Measurements from ENCODE around the gene TCP11. TPM values are rescaled to one million over a fixed set of nuclear protein-coding genes. Genes with fewer than 3 reads are reported as not detected.
"Not testable (repeated sequence)": the region's sequence is repeated elsewhere in the genome, so short reads cannot be mapped to it uniquely, and the experiment has no call there.

Gene TCP11
- total RNA-seq, 1 donor from 2014 or later = not detected

DNA sequence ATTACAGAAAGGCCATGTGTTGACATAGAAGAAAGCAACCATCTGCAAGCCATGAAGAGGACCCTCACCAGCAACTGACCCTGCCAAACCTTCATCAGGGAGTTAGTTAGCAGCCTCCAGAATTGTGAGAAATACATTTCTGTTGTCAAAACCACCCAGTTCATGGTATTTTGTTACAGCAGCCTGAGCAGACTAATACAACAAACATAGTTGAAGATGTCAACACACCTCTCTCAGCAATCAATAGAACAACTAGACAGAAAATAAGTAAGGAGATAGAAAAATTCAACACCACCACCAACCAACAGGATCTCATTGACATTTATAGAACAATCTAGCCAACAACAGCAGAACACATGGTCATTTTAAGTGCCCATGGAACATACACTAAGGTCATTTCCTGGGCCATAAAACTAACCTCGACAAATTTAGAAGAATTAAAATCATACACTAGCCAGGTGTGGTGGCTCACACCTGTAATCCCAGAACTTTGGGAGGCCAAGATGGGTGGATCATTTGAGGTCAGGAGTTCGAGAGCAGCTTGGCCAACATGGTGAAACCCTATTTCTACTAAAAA, 32.7 kb downstream of the TCP11 start:
- DNase-seq (ENCODE audit: low read depth) = no peak
- FAIRE-seq = peak; percentile 13
- no peak for TF ChIP-seq CTCF (IDR thresholded peaks at IDR 0.05; ENCODE audit: insufficient read depth, low read length, severe bottlenecking)
- Histone ChIP-seq H3K27me3 (ENCODE audit: control insufficient read depth, insufficient read depth, low read length) (no peaks in the 10 kb centered on the region), H3K4me3 (ENCODE audit: low read depth, low read length) (no peak overlapping the region), H3K36me3 (ENCODE audit: control insufficient read depth, insufficient read depth, low read length) (no peaks in the 10 kb centered on the region)

- DNase-seq (ENCODE audit: low read depth); FAIRE-seq; H3K4me3 ChIP-seq (ENCODE audit: low read depth, low read length); H3K27me3 ChIP-seq (ENCODE audit: control insufficient read depth, insufficient read depth, low read length); H3K36me3 ChIP-seq (ENCODE audit: control insufficient read depth, insufficient read depth, low read length): not testable (repeated sequence)
Observed at GRCh38 chr6:35107761-35108160, 33.4 kb downstream of the TCP11 start.

GRCh38 chr6:35107208-35107607, 33.9 kb downstream of the TCP11 start:
- DNase-seq (ENCODE audit: low read depth); H3K4me3 ChIP-seq (ENCODE audit: low read depth, low read length); H3K36me3 ChIP-seq (ENCODE audit: control insufficient read depth, insufficient read depth, low read length); H3K27me3 ChIP-seq (ENCODE audit: control insufficient read depth, insufficient read depth, low read length): not testable (repeated sequence)
- peak; percentile 62 for FAIRE-seq

DNA sequence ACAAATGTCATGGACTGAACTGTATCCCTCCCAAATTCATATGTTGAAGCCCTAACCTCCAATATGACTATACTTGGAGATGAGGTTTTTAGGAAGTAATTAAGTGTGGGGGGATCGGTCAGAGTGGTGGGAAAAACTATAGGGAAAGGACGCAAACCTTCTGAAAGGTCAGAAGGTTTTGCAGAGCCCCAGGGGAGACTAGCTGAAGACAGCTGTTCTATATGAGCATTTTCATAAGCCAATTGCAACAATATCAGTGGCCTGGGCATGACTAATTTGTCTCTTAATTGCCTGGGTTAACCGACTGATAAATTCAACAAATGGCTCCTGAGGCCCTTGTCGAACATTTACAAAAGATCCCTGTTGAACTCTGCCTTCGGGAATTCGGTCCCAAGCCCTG, 35.1 kb downstream of the TCP11 start:
- FAIRE-seq = not testable (repeated sequence)

GRCh38 chr6:35105078-35105477, 36.1 kb downstream of the TCP11 start:
- Histone ChIP-seq H3K27me3 (ENCODE audit: control insufficient read depth, insufficient read depth, low read length) (no peaks in the 10 kb centered on the region), H3K36me3 (ENCODE audit: control insufficient read depth, insufficient read depth, low read length) (no peaks in the 10 kb centered on the region), H3K4me3 (ENCODE audit: low read depth, low read length) (no peak overlapping the region)
- no peak for DNase-seq (ENCODE audit: low read depth)
- no peak for TF ChIP-seq CTCF (IDR thresholded peaks at IDR 0.05; ENCODE audit: insufficient read depth, low read length, severe bottlenecking)
- no peak for FAIRE-seq

More for the DNA sequence above, 35.1 kb downstream of the TCP11 start:
- DNase-seq (ENCODE audit: low read depth); H3K4me3 ChIP-seq (ENCODE audit: low read depth, low read length); H3K27me3 ChIP-seq (ENCODE audit: control insufficient read depth, insufficient read depth, low read length); H3K36me3 ChIP-seq (ENCODE audit: control insufficient read depth, insufficient read depth, low read length): not testable (repeated sequence)

- no peak for DNase-seq (ENCODE audit: low read depth)
- FAIRE-seq = no peak
- TF ChIP-seq CTCF (IDR thresholded peaks at IDR 0.05; ENCODE audit: insufficient read depth, low read length, severe bottlenecking) = no peak
- H3K27me3 ChIP-seq (ENCODE audit: control insufficient read depth, insufficient read depth, low read length) = no peaks in the 10 kb centered on the region
- H3K36me3 ChIP-seq (ENCODE audit: control insufficient read depth, insufficient read depth, low read length) = no peaks in the 10 kb centered on the region
- no peak overlapping the region for H3K4me3 ChIP-seq (ENCODE audit: low read depth, low read length)
Observed at GRCh38 chr6:35099116-35099515, 42.0 kb downstream of the TCP11 start.

GRCh38 chr6:35096129-35096862, 44.8 kb downstream of the TCP11 start:
- DNase-seq (ENCODE audit: low read depth) (peak; percentile 77), FAIRE-seq (no peak)
- Histone ChIP-seq H3K4me3 (ENCODE audit: low read depth, low read length) (no peak overlapping the region), H3K27me3 (ENCODE audit: control insufficient read depth, insufficient read depth, low read length) (no peaks in the 10 kb centered on the region), H3K36me3 (ENCODE audit: control insufficient read depth, insufficient read depth, low read length) (no peaks in the 10 kb centered on the region)
- no peak for TF ChIP-seq CTCF (IDR thresholded peaks at IDR 0.05; ENCODE audit: insufficient read depth, low read length, severe bottlenecking)
